ENCODE results near the gene GPR89B.

GRCh38 chr1:147912553-147912952 is 15.7 kb upstream of the GPR89B start:
- no peak for TF ChIP-seq CTCF (IDR thresholded peaks at IDR 0.05)
- no peak for TF ChIP-seq POLR2A (IDR thresholded peaks at IDR 0.05)

Measured in uterus (tissue), 2 donors.